AML-193 (cell line): ENCODE data around the gene SLC24A1.
"Not testable (repeated sequence)": the region's sequence is repeated elsewhere in the genome, so short reads cannot be mapped to it uniquely, and the experiment has no call there.

Source experiments
- DNase-seq, 2 experiments: peaks; one replicate each; lab custom pipeline; 2025; lab: John Stamatoyannopoulos, UW

The SLC24A1 gene

GRCh38 chr15:65621638-65622037 lies at the start of gene SLC24A1:
Gene SLC24A1 (plus strand): TSS chr15:65621938. CDS start chr15:65624081, 2,143 bp downstream.
- DNase-seq = no peak

- no peak for DNase-seq
Observed at GRCh38 chr15:65571971-65572370, 49.8 kb upstream of the SLC24A1 start.

- no peak for DNase-seq
Observed at GRCh38 chr15:65576664-65577063, 45.1 kb upstream of the SLC24A1 start.

- DNase-seq = no peak
Observed at GRCh38 chr15:65577129-65577996, 44.4 kb upstream of the SLC24A1 start.

GRCh38 chr15:65578904-65579728 lies 42.6 kb upstream of the SLC24A1 start:
- DNase-seq = no peak

- DNase-seq = no peak
Observed at GRCh38 chr15:65579762-65580161, 42.0 kb upstream of the SLC24A1 start.

GRCh38 chr15:65580287-65580686 lies 41.5 kb upstream of the SLC24A1 start:
- DNase-seq = no peak

GRCh38 chr15:65583701-65584100 lies 38.0 kb upstream of the SLC24A1 start:
- no peak for DNase-seq

GRCh38 chr15:65584241-65584640 lies 37.5 kb upstream of the SLC24A1 start:
- no peak for DNase-seq

GRCh38 chr15:65587094-65587493 lies 34.6 kb upstream of the SLC24A1 start:
- no peak for DNase-seq

GRCh38 chr15:65595960-65596359 lies 25.8 kb upstream of the SLC24A1 start:
- no peak for DNase-seq

GRCh38 chr15:65598468-65598867 lies 23.3 kb upstream of the SLC24A1 start:
- DNase-seq = no peak

- no peak for DNase-seq
Observed at GRCh38 chr15:65599677-65600076, 22.1 kb upstream of the SLC24A1 start.

GRCh38 chr15:65603134-65603533 lies 18.6 kb upstream of the SLC24A1 start:
- no peak for DNase-seq

- no peak for DNase-seq
Observed at GRCh38 chr15:65603559-65603958, 18.2 kb upstream of the SLC24A1 start.

- DNase-seq = peak; percentile 91 to 93
Observed at GRCh38 chr15:65610871-65611718, 10.6 kb upstream of the SLC24A1 start, which contains the start of gene INTS14. Gene INTS14 (minus strand): TSS chr15:65611131. CDS start chr15:65607380, 3,751 bp downstream.

GRCh38 chr15:65611888-65612615 lies 9.7 kb upstream of the SLC24A1 start:
- no peak for DNase-seq

GRCh38 chr15:65612616-65612946 lies 9.2 kb upstream of the SLC24A1 start:
- no peak for DNase-seq

- DNase-seq = no peak
Observed at GRCh38 chr15:65612949-65613744, 8.6 kb upstream of the SLC24A1 start.

GRCh38 chr15:65615887-65616286 lies 5.9 kb upstream of the SLC24A1 start:
- not testable (repeated sequence) for DNase-seq
